GM19372 (cell line): ENCODE data around the gene APOOL.
"Not testable (repeated sequence)": the region's sequence is repeated elsewhere in the genome, so short reads cannot be mapped to it uniquely, and the experiment has no call there.

Experiments
- ATAC-seq: cut with Tn5 transposase; IDR thresholded peaks from one replicate; pipeline ENCODE4 v1.9.1; 2021; ENCODE audit warnings: mild to moderate bottlenecking, low read depth, moderate library complexity; ENCODE audit not compliant: unreplicated experiment

Gene APOOL

GRCh38 chrX:85003655-85004244, at the start of gene APOOL:
Gene APOOL, plus strand, starts transcription at chrX:85003877. Its CDS starts 36 bp downstream, at chrX:85003913.
- ATAC-seq: peak; percentile 92

- no peak for ATAC-seq
These were observed 47.4 kb upstream of the APOOL start for GRCh38 chrX:84956304-84956703.

- no peak for ATAC-seq
These were observed 28.9 kb upstream of the APOOL start for GRCh38 chrX:84974803-84975202.

- not testable (repeated sequence) for ATAC-seq
These were observed 11.9 kb upstream of the APOOL start for GRCh38 chrX:84991739-84992138.

- no peak for ATAC-seq
These were observed 10.5 kb upstream of the APOOL start for GRCh38 chrX:84993150-84993549.

- no peak for ATAC-seq
These were observed 2.3 kb upstream of the APOOL start for GRCh38 chrX:85001344-85001743.

- ATAC-seq: peak; percentile 2
These were observed 578 bp downstream of the APOOL start for GRCh38 chrX:85004255-85004654.

GRCh38 chrX:85012098-85012497, 8.4 kb downstream of the APOOL start:
- no peak for ATAC-seq

- not testable (repeated sequence) for ATAC-seq
These were observed 11.7 kb downstream of the APOOL start for GRCh38 chrX:85015351-85015750.

GRCh38 chrX:85017721-85018120, 14.0 kb downstream of the APOOL start:
- ATAC-seq: no peak

GRCh38 chrX:85018471-85018870, 14.8 kb downstream of the APOOL start:
- ATAC-seq: no peak

GRCh38 chrX:85020216-85020615, 16.5 kb downstream of the APOOL start:
- ATAC-seq: no peak

GRCh38 chrX:85024044-85024443, 20.4 kb downstream of the APOOL start:
- no peak for ATAC-seq

- ATAC-seq: no peak
These were observed 20.9 kb downstream of the APOOL start for GRCh38 chrX:85024562-85024961.

- no peak for ATAC-seq
These were observed 22.5 kb downstream of the APOOL start for GRCh38 chrX:85026170-85026569.

GRCh38 chrX:85029043-85029442, 25.4 kb downstream of the APOOL start:
- no peak for ATAC-seq

GRCh38 chrX:85031505-85031904, 27.8 kb downstream of the APOOL start:
- no peak for ATAC-seq

- no peak for ATAC-seq
These were observed 33.4 kb downstream of the APOOL start for GRCh38 chrX:85037114-85037513.

- ATAC-seq: no peak
These were observed 48.0 kb downstream of the APOOL start for GRCh38 chrX:85051627-85052026.

GRCh38 chrX:85052205-85052604, 48.5 kb downstream of the APOOL start:
- no peak for ATAC-seq

- ATAC-seq: no peak
These were observed 49.1 kb downstream of the APOOL start for GRCh38 chrX:85052636-85053343.

GRCh38 chrX:85065512-85066198, 62.0 kb downstream of the APOOL start:
- peak; percentile 87 for ATAC-seq
